GM13976 (cell line): ENCODE data around the gene POU2F2.

ENCODE experiments used
- DNase-seq: peaks from one replicate; pipeline ENCODE4 v3.0.0; 2012; ENCODE audit warnings: low spot score
- CTCF ChIP-seq: IDR thresholded peaks from 2 replicates; pipeline ENCODE4 v1.5.1; 2012; ENCODE audit warnings: borderline replicate concordance, mild to moderate bottlenecking; ENCODE audit not compliant: insufficient read depth; ENCODE audit errors: extremely low read depth, missing control alignments, control extremely low read depth
- in situ Hi-C: fragments of 300-500 bp; cut with MboI; formaldehyde crosslinking; loops from one replicate; pipeline ENCODE4 v1.12.0; 2022; ENCODE audit warnings: low sequenced_read_pairs, mixed read lengths, inconsistent platforms; ENCODE audit not compliant: unreplicated experiment

The POU2F2 gene

GRCh38 chr19:42132030-42132628, at the start of gene POU2F2:
POU2F2 (minus strand) TSS chr19:42132446; CDS start chr19:42132411, 35 bp downstream.
- in situ Hi-C loops: no loop called here
- TF ChIP-seq CTCF: no peak
- DNase-seq: peak; percentile 91

GRCh38 chr19:42178791-42179674, 46.8 kb upstream of the POU2F2 start:
- no peak for TF ChIP-seq CTCF
- in situ Hi-C loops: no loop called here
- no peak for DNase-seq

- DNase-seq: no peak
- TF ChIP-seq CTCF: no peak
- in situ Hi-C loops: no loop called here
Observed at GRCh38 chr19:42177686-42178019, 45.4 kb upstream of the POU2F2 start.

GRCh38 chr19:42176990-42177685, 44.9 kb upstream of the POU2F2 start:
- in situ Hi-C loops: no loop called here
- TF ChIP-seq CTCF: peak; percentile 56
- peak; percentile 86 for DNase-seq

- peak; percentile 52 for DNase-seq
- TF ChIP-seq CTCF: no peak
- in situ Hi-C loops: no loop called here
Observed at GRCh38 chr19:42176649-42176989, 44.4 kb upstream of the POU2F2 start.

- no peak for TF ChIP-seq CTCF
- in situ Hi-C loops: no loop called here
- peak; percentile 45 for DNase-seq
Observed at GRCh38 chr19:42175952-42176648, 43.9 kb upstream of the POU2F2 start.
